Hepatocyte (in vitro differentiated cells): ENCODE measurements around the gene ELFN1. TPM values are rescaled to one million over a fixed set of nuclear protein-coding genes. Genes with fewer than 3 reads are reported as not detected.

Experiments used
- DNase-seq: peaks from one replicate; pipeline ENCODE4 v3.0.0-alpha.2; 2016; ENCODE audit warnings: low spot score
- H2AFZ ChIP-seq: fragments of 200-600 bp; sonication (generic); 2 replicates; pipeline ENCODE4 v1.6.0; 2016; ENCODE audit warnings: antibody characterized with exemption, mild to moderate bottlenecking
- H3K27ac ChIP-seq: fragments of 200-600 bp; sonication (generic); 2 replicates; pipeline ENCODE4 v1.5.1; 2016; ENCODE audit warnings: mild to moderate bottlenecking
- H3K27me3 ChIP-seq: fragments of 200-600 bp; sonication (generic); 2 replicates; pipeline ENCODE4 v1.6.1; 2016
- H3K36me3 ChIP-seq: fragments of 200-600 bp; sonication (generic); replicated peaks from 2 replicates; pipeline ENCODE4 v1.5.1; 2016; ENCODE audit warnings: low read depth; ENCODE audit not compliant: insufficient read depth
- H3K4me1 ChIP-seq: fragments of 200-600 bp; sonication (generic); 2 replicates; pipeline ENCODE4 v1.5.1; 2016; ENCODE audit warnings: mild to moderate bottlenecking, moderate library complexity; ENCODE audit not compliant: insufficient read depth
- H3K4me2 ChIP-seq: fragments of 200-600 bp; sonication (generic); 2 replicates; pipeline ENCODE4 v1.6.0; 2016
- H3K4me3 ChIP-seq: fragments of 200-600 bp; sonication (generic); 2 replicates; pipeline ENCODE4 v1.5.1; 2016; ENCODE audit warnings: mild to moderate bottlenecking
- H3K79me2 ChIP-seq: fragments of 200-600 bp; sonication (generic); 2 replicates; pipeline ENCODE4 v1.6.0; 2017; ENCODE audit warnings: mild to moderate bottlenecking
- H3K9me2 ChIP-seq: fragments of 200-600 bp; sonication (generic); replicated peaks from 2 replicates; pipeline ENCODE4 v1.6.0; 2017; ENCODE audit warnings: mild to moderate bottlenecking; ENCODE audit not compliant: insufficient read depth
- H3K9me3 ChIP-seq: fragments of 200-600 bp; sonication (generic); 2 replicates; pipeline ENCODE4 v1.5.1; 2016; ENCODE audit warnings: low read depth, mild to moderate bottlenecking
- H4K20me1 ChIP-seq: fragments of 200-600 bp; sonication (generic); 2 replicates; pipeline ENCODE4 v1.6.0; 2016; ENCODE audit warnings: mild to moderate bottlenecking; ENCODE audit not compliant: insufficient read depth, poor library complexity, severe bottlenecking
- CTCF ChIP-seq: fragments of 200-600 bp; sonication (generic); IDR thresholded peaks from 2 replicates; pipeline ENCODE4 v1.5.1; 2016; ENCODE audit warnings: antibody characterized with exemption, mild to moderate bottlenecking; ENCODE audit not compliant: poor library complexity
- EZH2 ChIP-seq: fragments of 200-600 bp; sonication (generic); IDR thresholded peaks from 2 replicates; pipeline ENCODE4 v1.6.1; 2016; ENCODE audit warnings: antibody characterized with exemption, mild to moderate bottlenecking, borderline replicate concordance
- EZH2phosphoT487 ChIP-seq: fragments of 200-600 bp; sonication (generic); IDR thresholded peaks from one replicate; pipeline ENCODE4 v1.6.1; 2018; ENCODE audit warnings: antibody characterized with exemption, mild to moderate bottlenecking, low read depth, moderate library complexity; ENCODE audit not compliant: unreplicated experiment, severe bottlenecking
- WGBS: methylation state at CpG from one replicate; pipeline ENCODE4 v1.1.6; 2016; ENCODE audit warnings: low lambda C conversion rate; ENCODE audit errors: missing lambda C conversion rate; 5-methylcytosine and 5-hydroxymethylcytosine counted together
- polyA plus RNA-seq: library from polyadenylated mRNA; unstranded; fragments of >200 nt; fragmentation: Nextera tagmentation; extraction: Ambion mirVana; gene quantifications from 2 replicates; pipeline ENCODE4 v1.2.1, GENCODE V29; 2016
- total RNA-seq: library from RNA; depleted of rRNA; stranded (reverse); fragments of >200 nt; gene quantifications from 2 replicates; pipeline ENCODE4 v1.2.3, GENCODE V29; 2014

ELFN1 gene
- total and polyA plus RNA-seq, 2 experiments from 2014 or later = 3.6 to 5.5 TPM

- H3K79me2 ChIP-seq = no peaks in the 10 kb centered on the region
- H3K4me2 ChIP-seq = no peak overlapping the region
- H3K4me1 ChIP-seq = no peaks in the 10 kb centered on the region
- H3K9me3 ChIP-seq = no peaks in the 10 kb centered on the region
- no peaks in the 10 kb centered on the region for H3K27me3 ChIP-seq
- no peak overlapping the region for H2AFZ ChIP-seq
- H3K4me3 ChIP-seq = no peak overlapping the region
- H3K9me2 ChIP-seq = no peaks in the 10 kb centered on the region
- DNase-seq = no peak
- no peaks in the 10 kb centered on the region for H4K20me1 ChIP-seq
- H3K27ac ChIP-seq = no peak overlapping the region
- H3K36me3 ChIP-seq = no peaks in the 10 kb centered on the region
- WGBS = 78% methylated on average over 14 of the region's 15 CpGs
- no peak for TF ChIP-seq CTCF
- no peak for TF ChIP-seq EZH2phosphoT487
- TF ChIP-seq EZH2 = no peak
These were observed 36.9 kb upstream of the ELFN1 start for GRCh38 chr7:1632916-1633785.

GRCh38 chr7:1635401-1635800 is 34.7 kb upstream of the ELFN1 start:
- no peak overlapping the region for H3K4me3 ChIP-seq
- 100% methylated on average over 1 of the region's 1 CpG for WGBS
- H3K79me2 ChIP-seq = no peaks in the 10 kb centered on the region

DNA sequence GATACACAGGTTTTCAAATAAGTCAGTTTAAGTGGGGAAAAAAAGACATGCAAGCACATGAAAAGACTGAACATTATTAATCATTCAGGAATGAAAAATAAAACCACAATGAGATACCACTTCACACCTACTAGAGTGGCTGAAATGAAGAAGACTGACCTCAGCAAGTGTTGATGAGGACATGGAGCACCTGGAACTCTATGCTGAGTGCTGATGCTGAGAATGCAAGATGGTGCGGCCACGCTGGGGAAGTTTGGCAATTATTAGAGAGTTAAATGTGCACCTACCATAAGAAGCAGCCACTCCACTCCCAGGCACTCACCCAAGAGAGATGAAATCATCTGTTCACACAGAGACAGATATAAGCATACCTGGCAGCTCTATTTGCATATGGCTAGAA is 32.9 kb upstream of the ELFN1 start:
- TF ChIP-seq EZH2phosphoT487 (no peak), EZH2 (no peak)
- no peak overlapping the region for H3K27ac ChIP-seq

More at GRCh38 chr7:1635401-1635800, 34.7 kb upstream of the ELFN1 start:
- H3K27ac ChIP-seq = no peak overlapping the region
- H3K9me3 ChIP-seq = no peaks in the 10 kb centered on the region
- no peaks in the 10 kb centered on the region for H3K27me3 ChIP-seq
- H3K36me3 ChIP-seq = no peaks in the 10 kb centered on the region
- H4K20me1 ChIP-seq = no peaks in the 10 kb centered on the region
- no peak for DNase-seq
- H2AFZ ChIP-seq = no peak overlapping the region
- no peak for TF ChIP-seq CTCF
- TF ChIP-seq EZH2phosphoT487 = no peak
- no peak for TF ChIP-seq EZH2
- no peak overlapping the region for H3K4me2 ChIP-seq
- H3K4me1 ChIP-seq = no peaks in the 10 kb centered on the region
- no peaks in the 10 kb centered on the region for H3K9me2 ChIP-seq

GRCh38 chr7:1638215-1638661 is 31.8 kb upstream of the ELFN1 start:
- no peak for TF ChIP-seq EZH2phosphoT487
- TF ChIP-seq EZH2 = no peak
- no peak for TF ChIP-seq CTCF
- no peak for DNase-seq

More for the DNA sequence above, 32.9 kb upstream of the ELFN1 start:
- no peak overlapping the region for H3K4me3 ChIP-seq
- no peaks in the 10 kb centered on the region for H3K9me3 ChIP-seq
- H3K27me3 ChIP-seq = no peaks in the 10 kb centered on the region
- no peaks in the 10 kb centered on the region for H4K20me1 ChIP-seq
- no peak for DNase-seq
- no peak overlapping the region for H2AFZ ChIP-seq
- no peaks in the 10 kb centered on the region for H3K9me2 ChIP-seq
- H3K4me1 ChIP-seq = no peaks in the 10 kb centered on the region
- WGBS = 91% methylated on average over 2 of the region's 2 CpGs
- no peaks in the 10 kb centered on the region for H3K79me2 ChIP-seq
- H3K36me3 ChIP-seq = no peaks in the 10 kb centered on the region
- no peak overlapping the region for H3K4me2 ChIP-seq

More at GRCh38 chr7:1638215-1638661, 31.8 kb upstream of the ELFN1 start:
- Histone ChIP-seq H3K79me2 (no peaks in the 10 kb centered on the region), H3K27me3 (no peaks in the 10 kb centered on the region), H2AFZ (no peak overlapping the region), H3K27ac (no peak overlapping the region), H3K9me2 (no peaks in the 10 kb centered on the region), H4K20me1 (no peaks in the 10 kb centered on the region), H3K36me3 (no peaks in the 10 kb centered on the region), H3K4me3 (no peak overlapping the region), H3K9me3 (no peaks in the 10 kb centered on the region), H3K4me1 (no peaks in the 10 kb centered on the region), H3K4me2 (no peak overlapping the region)
- 41% methylated on average over 11 of the region's 11 CpGs for WGBS
